Peyer's patch (tissue), 4 donors: ENCODE data around the gene PPP2R1B.

Experiments used
- CTCF ChIP-seq, 6 experiments: fragments of 450-650 bp in 4 of 6; fragments of 200-600 bp in 2 of 6; sonication (generic) in 1 of 6; IDR thresholded peaks; one replicate each; pipeline ENCODE4 v1.5.1; 2017 to 2019; ENCODE audit warnings: antibody characterized with exemption in 6 of 6, mild to moderate bottlenecking in 3 of 6, moderate library complexity in 1 of 6
- POLR2A ChIP-seq, 2 donors: fragments of 450-650 bp; IDR thresholded peaks; one replicate each; pipeline ENCODE4 v1.5.1; 2017; ENCODE audit warnings: antibody characterized with exemption in 2 of 2, mild to moderate bottlenecking in 2 of 2, moderate library complexity in 2 of 2

- TF ChIP-seq CTCF (IDR thresholded peaks at IDR 0.05) (no peak), POLR2A (IDR thresholded peaks at IDR 0.05) (no peak)
Measured at GRCh38 chr11:111785886-111786412, 19.8 kb upstream of the PPP2R1B start.
